ACHN (cell line): ENCODE data around the gene RASGRF2.

Source experiments
- DNase-seq: peaks from one replicate; pipeline ENCODE4 v3.0.0-alpha.2; 2015
- in situ Hi-C: cut with HindIII; loops from 2 replicates; pipeline ENCODE4 v1.10.0; 2017; ENCODE audit warnings: low sequenced_read_pairs, low pct_ligation_motif_present, low pct_unique_long_range_greater_than_20kb

The RASGRF2 gene

DNA sequence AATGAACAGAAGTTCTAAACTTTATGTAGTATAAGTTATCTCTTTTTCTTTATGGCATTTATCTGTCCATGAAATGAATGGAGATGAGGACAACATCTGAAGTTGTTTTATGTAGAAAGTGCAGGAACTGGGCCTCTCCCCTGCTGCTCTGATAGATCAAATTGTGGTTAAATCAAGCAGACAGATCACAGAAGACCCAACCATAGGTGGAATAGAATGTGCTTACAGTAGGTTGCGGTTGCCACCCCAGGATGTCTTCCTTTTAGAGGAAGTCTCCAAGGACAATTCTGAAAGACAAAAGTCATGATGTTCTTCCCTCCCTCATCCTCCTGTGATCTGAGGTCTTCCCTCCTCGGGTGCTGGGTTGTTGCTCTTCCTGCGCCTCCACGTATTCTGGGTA, 12.9 kb downstream of the RASGRF2 start:
- DNase-seq, result no peak
- in situ Hi-C loops, result no loop called here

DNA sequence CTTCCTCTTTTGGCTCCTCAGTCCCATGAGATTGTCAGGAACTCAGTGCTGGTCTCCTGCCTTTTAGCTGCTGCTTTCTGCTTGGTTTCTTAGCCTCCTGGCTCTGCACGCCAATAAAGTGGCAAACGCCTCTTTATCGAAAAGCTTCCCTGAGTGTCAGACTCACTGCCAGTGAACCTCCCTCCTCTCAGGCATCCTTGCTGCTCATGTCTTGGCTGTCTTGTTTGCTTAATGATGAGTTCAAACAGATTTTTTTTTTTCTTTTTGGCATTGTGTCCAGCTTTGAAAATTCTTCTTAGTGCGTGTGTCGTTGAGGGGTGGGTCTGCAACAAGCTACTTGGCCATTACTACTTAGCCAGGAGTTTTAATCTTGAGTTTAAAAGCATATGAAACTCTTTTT, 14.9 kb downstream of the RASGRF2 start:
- in situ Hi-C loops, result no loop called here

DNA sequence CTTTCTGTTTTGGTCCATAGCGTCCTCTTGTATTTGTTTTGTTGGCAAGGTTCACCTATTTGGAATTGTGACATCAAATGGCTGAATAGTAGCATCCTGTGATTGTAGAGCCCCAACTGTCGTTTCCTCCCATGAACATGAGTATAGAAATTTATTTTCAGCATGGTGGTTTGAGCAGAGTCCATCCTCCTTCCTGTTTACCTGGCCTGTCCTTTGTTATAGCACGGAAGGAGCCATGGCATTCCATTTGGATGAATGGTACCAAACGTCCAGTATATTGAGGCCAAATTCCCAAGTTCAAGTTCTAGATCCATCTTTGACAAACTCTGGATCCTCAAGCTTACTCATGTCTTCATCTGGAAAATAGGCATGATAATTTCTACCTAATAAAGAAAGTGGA, 16.8 kb downstream of the RASGRF2 start:
- in situ Hi-C loops, result no loop called here
- DNase-seq, result no peak

More for the DNA sequence above, 14.9 kb downstream of the RASGRF2 start:
- no peak for DNase-seq

- no peak for DNase-seq
- in situ Hi-C loops, result no loop called here
Observed at GRCh38 chr5:80977764-80978163, 17.6 kb downstream of the RASGRF2 start.

- in situ Hi-C loops, result no loop called here
- no peak for DNase-seq
Observed at GRCh38 chr5:80978772-80979317, 18.7 kb downstream of the RASGRF2 start.

DNA sequence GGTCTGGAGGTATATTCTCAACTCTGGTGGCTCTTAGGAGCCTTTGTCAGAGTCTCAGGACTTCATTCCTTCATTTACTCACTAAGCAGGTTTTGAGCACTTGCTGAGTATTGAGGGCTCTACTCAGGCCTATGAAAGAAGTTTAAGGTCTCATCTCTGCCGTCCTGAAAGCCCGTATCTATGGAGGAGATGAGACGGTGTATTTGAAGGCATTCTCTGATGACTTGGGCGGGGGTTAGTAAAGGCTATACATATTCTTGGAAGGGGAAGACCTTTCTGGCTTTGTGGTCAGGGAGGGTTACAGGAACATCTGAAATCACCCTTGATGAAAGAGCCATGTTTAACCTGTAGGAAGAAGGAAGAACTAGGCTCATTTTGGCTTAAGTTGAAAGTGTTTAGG, 21.9 kb downstream of the RASGRF2 start:
- in situ Hi-C loops, result no loop called here
- no peak for DNase-seq

DNA sequence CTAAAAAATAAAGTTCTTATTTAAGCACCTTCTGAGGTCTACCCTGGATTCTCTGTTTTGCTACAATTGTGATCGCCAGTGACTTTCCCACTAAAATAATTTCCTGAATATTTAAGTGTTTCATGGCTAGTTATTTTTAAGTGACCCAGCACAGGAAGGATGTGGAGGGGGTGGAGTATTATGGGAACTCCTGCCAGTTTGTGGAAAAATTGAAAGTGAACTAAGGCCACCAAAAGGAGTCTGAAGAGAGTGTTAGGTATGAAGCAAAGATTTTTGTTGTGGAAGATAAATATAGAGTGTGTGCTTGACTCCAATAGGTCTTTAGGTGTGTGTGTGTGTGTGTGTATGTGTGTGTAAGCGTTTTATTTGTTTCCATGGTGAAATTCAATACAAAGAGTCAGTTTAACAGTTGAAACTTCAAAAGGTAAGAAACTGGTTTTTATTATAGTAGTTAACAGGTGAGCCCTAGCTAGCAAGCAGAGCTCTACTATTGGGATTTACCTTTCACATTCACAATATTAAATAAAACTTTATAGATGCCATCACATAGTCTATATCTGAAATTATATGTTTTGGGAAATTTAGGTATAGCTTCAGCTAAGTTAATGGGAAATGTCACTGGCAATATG, 25.6 kb downstream of the RASGRF2 start:
- in situ Hi-C loops, result no loop called here
- no peak for DNase-seq

- in situ Hi-C loops, result no loop called here
- DNase-seq, result no peak
Observed at GRCh38 chr5:80986382-80986781, 26.2 kb downstream of the RASGRF2 start.

DNA sequence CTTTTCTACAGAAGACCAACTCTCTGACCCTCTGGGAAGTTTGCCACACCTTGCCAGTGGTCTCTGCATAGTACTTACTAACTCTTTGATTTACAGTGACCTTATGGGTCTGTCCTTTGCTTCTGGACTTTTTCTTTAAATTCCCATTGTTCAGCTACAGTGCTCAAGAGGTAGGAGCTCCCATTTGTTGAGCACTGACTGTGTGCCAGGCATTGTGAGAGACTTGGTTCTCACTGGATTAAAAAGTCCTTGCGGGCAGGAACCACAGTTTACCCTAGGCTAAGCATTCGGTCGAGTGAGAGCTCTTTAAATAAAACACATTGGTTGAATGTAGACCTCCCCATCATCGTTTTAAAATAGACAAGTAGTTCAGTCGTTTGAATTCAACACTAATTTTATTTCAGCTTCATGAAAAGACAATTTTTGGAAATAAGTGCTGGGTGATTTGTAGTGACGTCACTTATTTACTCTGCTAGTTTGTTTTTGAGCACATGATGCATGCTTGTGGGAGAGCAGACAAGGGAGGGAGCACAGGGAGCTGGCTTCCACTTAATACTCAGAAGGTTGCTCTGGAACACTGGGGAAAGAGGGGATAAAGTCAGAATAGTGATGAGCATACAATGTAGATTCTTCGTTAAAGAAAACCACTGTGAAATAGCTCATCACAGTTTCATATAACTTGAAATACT, 27.1 kb downstream of the RASGRF2 start:
- no peak for DNase-seq
- in situ Hi-C loops, result no loop called here

DNA sequence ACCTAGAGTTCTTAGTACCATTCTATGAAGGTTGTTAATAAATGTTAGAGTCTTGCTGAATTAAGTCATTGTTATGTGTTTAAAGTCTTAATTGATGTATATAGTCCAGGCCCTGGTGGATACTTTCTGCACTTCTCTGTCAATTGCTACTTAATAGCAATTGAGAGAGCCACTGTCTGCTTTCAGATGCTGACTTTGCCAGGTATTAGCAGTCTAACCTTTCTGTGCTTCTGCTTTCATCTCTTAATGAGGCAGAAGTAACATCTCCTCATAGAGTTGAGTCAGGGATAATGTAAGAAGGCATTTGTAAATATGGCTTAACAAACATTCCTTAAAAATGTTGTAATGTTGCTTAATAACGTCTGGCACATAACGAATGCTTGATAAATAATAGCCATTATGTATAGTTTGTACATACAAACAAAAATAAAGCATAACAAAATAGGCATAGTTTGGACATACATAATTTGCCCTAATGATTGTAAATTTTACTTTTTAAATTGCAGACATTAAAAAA, 28.3 kb downstream of the RASGRF2 start:
- DNase-seq, result no peak
- in situ Hi-C loops, result no loop called here

DNA sequence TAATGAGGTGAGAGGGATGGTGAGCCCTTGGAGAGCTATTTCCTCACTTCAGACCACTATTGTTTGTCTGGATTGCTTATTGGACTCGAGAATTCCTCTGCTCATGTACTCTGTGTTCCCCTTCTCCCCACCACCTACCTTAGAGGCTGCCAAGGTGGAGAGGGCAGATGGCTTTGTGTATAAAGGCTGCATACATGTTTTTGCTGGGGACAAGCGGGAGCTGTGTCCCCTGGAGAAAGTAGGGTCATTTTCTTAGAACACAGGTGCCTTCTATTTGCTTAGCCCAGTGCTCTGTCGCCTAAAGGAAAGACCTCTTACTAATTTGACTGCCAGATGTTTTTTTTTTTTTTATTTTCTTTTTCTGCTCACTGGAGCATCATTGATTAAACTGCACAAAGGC, 29.7 kb downstream of the RASGRF2 start:
- in situ Hi-C loops, result no loop called here
- DNase-seq, result no peak

DNA sequence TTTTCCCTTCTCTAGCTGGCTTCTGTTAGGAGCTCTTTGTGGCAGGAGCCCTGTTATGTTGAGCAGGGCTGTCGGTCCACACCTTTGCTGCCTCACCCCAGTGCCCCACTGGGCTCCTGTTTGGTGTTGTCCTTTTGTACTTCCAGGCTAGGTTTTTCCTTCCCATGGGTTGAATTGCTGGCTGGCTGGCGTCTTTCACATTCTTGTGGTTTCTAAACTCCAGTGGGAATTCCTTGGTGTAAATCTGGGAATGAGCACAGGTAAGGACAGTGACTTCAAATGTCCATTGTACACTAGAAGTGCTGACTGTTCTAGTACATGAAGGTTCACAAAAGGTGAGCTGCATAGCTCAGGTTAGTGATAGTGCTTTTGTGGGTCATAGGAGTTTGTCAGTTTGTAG, 30.4 kb downstream of the RASGRF2 start:
- in situ Hi-C loops, result no loop called here
- DNase-seq, result no peak

- in situ Hi-C loops, result no loop called here
- DNase-seq, result no peak
Observed at GRCh38 chr5:80990971-80991370, 30.8 kb downstream of the RASGRF2 start.

- in situ Hi-C loops, result no loop called here
- DNase-seq, result no peak
Observed at GRCh38 chr5:80995908-80996307, 35.7 kb downstream of the RASGRF2 start.

DNA sequence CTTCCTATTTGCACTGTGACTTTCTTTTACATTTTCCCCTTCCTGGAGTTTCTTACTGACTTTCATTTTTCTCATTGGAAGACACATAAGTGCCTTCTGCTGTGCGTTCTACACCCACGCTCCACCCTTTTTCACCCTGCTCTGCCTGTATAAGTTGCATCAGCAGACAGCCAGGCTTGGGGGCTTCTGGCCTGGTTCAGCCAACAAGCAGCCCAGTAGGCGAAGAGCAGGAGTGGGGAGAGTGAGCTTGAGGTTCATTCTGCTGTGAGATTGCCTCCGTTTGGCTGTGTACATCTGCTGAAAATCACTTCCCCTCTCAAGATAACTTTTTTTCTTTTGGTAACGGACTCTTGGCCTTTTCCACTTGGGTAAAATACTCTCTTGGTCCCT, 38.4 kb downstream of the RASGRF2 start:
- no peak for DNase-seq
- in situ Hi-C loops, result no loop called here

- DNase-seq, result no peak
- in situ Hi-C loops, result no loop called here
Observed at GRCh38 chr5:81003811-81004386, 43.7 kb downstream of the RASGRF2 start.

DNA sequence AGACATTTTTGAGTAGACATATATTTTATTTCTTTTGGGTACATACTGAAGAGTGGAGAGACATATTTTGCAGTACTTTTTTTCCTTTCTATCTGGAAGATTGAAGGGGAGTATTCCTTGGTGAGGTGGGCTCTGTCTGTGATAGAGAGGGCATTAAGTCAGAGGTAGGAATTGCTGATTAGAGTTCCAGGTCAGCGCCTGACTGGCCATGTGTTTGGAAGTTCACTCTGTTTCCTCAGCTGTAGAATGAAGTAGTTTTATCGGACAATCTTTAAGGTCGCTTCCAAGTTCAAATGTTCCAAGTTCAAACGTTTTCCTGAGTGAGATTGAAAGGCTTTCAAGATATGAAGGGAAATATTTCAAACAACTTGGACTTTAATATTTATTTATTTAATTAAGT, 45.5 kb downstream of the RASGRF2 start:
- DNase-seq, result no peak
- in situ Hi-C loops, result no loop called here

- in situ Hi-C loops, result no loop called here
- DNase-seq, result no peak
Observed at GRCh38 chr5:81006231-81006630, 46.1 kb downstream of the RASGRF2 start.

DNA sequence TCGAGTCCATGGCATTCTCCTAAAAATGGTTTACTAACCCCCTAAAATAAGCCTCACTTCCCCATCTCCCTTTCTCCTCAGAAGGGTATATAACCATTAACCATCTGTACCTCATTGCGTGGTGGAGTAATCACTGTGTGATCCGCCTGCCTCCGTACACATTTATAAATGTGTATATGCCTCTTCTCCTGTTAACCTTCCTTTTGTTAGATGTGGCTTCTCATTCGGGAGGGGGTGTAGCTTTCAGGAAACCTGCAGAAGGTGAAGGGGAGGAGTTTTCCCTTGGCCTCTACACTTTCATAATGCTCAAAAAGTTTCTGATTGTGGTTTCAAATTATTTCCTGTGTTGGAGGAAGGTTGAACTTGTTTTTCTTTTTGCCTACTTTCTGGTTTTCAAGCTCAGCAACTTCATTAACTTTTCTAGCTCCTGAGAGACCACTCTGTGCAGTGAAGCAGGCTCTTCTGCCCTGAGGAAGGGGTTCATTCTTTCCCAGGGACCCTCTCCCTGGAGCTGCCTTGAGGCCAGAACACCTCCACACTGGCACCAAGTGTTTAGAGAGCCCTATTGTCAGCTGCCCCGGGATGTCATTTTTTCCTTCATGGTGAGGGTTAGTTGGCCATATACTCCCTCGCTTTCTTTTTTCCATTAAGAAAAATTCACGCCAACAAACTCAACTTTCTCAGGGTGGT, 46.9 kb downstream of the RASGRF2 start:
- in situ Hi-C loops, result no loop called here
- DNase-seq, result no peak
